H1 (cell line): ENCODE measurements around the gene SARNP. TPM values are rescaled to one million over a fixed set of nuclear protein-coding genes. Genes with fewer than 3 reads are reported as not detected.

Experiments used
- CTCF ChIA-PET: fragments of 300-600 bp; sonication (Branson Sonifier 250); formaldehyde crosslinking; loops from one replicate; lab custom pipeline; 2021; ENCODE audit not compliant: partially characterized antibody; lab: Charles Lee
- POLR2A ChIA-PET: fragments of 300-600 bp; sonication (Branson Sonifier 250); formaldehyde crosslinking; loops from one replicate; lab custom pipeline; 2021; ENCODE audit warnings: inconsistent platforms; ENCODE audit not compliant: partially characterized antibody; lab: Charles Lee
- DNase-seq, 2 experiments: peaks; one replicate each; pipeline versions ENCODE4 v3.0.0 to v3.0.0-alpha.2; 2010 to 2022; ENCODE audit warnings: low spot score in 2 of 2, low read depth in 1 of 2, mixed read lengths in 1 of 2
- FAIRE-seq: peaks from 2 replicates; lab custom pipeline; 2011; peaks lifted over from hg19 to GRCh38; lab: Jason Lieb, UNC
- H2AFZ ChIP-seq: 2 replicates; pipeline ENCODE4 v1.8.1; 2012; ENCODE audit warnings: low read length, inconsistent platforms
- H2AK5ac ChIP-seq: 2 replicates; pipeline ENCODE4 v1.6.1; 2013; ENCODE audit warnings: low read depth, low read length
- H2BK120ac ChIP-seq: replicated peaks from 2 replicates; pipeline ENCODE3; 2013; ENCODE audit warnings: low read depth, low read length, inconsistent platforms
- H2BK12ac ChIP-seq: 2 replicates; pipeline ENCODE4 v1.6.1; 2013; ENCODE audit warnings: low read depth, low read length
- H2BK15ac ChIP-seq: 2 replicates; pipeline ENCODE4 v1.6.1; 2013; ENCODE audit warnings: low read length
- H2BK20ac ChIP-seq: 2 replicates; pipeline ENCODE4 v1.6.1; 2013; ENCODE audit warnings: low read length
- H2BK5ac ChIP-seq: 2 replicates; pipeline ENCODE4 v1.6.1; 2013; ENCODE audit warnings: low read depth, low read length
- H3K14ac ChIP-seq: 2 replicates; pipeline ENCODE4 v1.6.1; 2013; ENCODE audit warnings: inconsistent platforms; ENCODE audit not compliant: insufficient read length
- H3K18ac ChIP-seq: 2 replicates; pipeline ENCODE4 v1.6.1; 2013; ENCODE audit warnings: low read length; ENCODE audit errors: extremely low read depth
- H3K23ac ChIP-seq: 2 replicates; pipeline ENCODE4 v1.6.1; 2013; ENCODE audit warnings: inconsistent platforms; ENCODE audit not compliant: insufficient read length
- H3K23me2 ChIP-seq: 2 replicates; pipeline ENCODE4 v1.6.1; 2013; ENCODE audit warnings: low read depth, low read length
- H3K27ac ChIP-seq: 2 replicates; pipeline ENCODE4 v1.6.1; 2011; ENCODE audit warnings: low read depth, low read length, inconsistent platforms
- H3K27me3 ChIP-seq, 4 experiments: replicated peaks in 1 of 4; 1 replicate in 1 of 4; 2 replicates in 3 of 4; pipeline versions ENCODE4 v1.6.1 to v1.8.1; 2011 to 2013; ENCODE audit warnings: low read length in 3 of 4, mild to moderate bottlenecking in 3 of 4, inconsistent platforms in 2 of 4, mixed read lengths in 2 of 4, moderate library complexity in 1 of 4; ENCODE audit not compliant: control insufficient read depth in 3 of 4, insufficient read depth in 3 of 4; ENCODE audit errors: extremely low read depth in 1 of 4
- H3K36me3 ChIP-seq, 4 experiments: 2 replicates each; pipeline versions ENCODE4 v1.6.1 to v1.8.1; 2011 to 2013; ENCODE audit warnings: mild to moderate bottlenecking in 4 of 4, low read length in 3 of 4, moderate library complexity in 2 of 4, control low read depth in 1 of 4, inconsistent platforms in 1 of 4; ENCODE audit not compliant: insufficient read depth in 4 of 4, control insufficient read depth in 2 of 4
- H3K4ac ChIP-seq: replicated peaks from 2 replicates; pipeline ENCODE3; 2013; ENCODE audit warnings: low read length, low read depth, mixed read lengths, inconsistent platforms; ENCODE audit not compliant: insufficient read length
- H3K4me1 ChIP-seq, 4 experiments: replicated peaks in 1 of 4; 1 replicate in 1 of 4; 2 replicates in 3 of 4; pipeline versions ENCODE4 v1.6.1 to v1.8.1; 2011 to 2013; ENCODE audit warnings: low read length in 3 of 4, inconsistent platforms in 2 of 4, mixed read lengths in 1 of 4; ENCODE audit not compliant: insufficient read depth in 4 of 4, control insufficient read depth in 3 of 4
- H3K4me2 ChIP-seq, 2 experiments: 2 replicates each; pipeline versions ENCODE4 v1.6.1 to v1.8.1; 2011 to 2013; ENCODE audit warnings: low read depth in 2 of 2, low read length in 2 of 2, control low read depth in 1 of 2, inconsistent platforms in 1 of 2, mild to moderate bottlenecking in 1 of 2; ENCODE audit not compliant: insufficient read depth in 1 of 2
- H3K4me3 ChIP-seq, 4 experiments: fragments of 200-600, 300-600 bp in 1 of 4; sonication (generic), shearing (Covaris generic), sonication (Bioruptor Twin) in 1 of 4; 2 replicates each; pipeline versions ENCODE4 v1.5.1 to v1.8.1; 2011 to 2016; ENCODE audit warnings: low read length in 4 of 4, low read depth in 3 of 4, control low read depth in 2 of 4, inconsistent platforms in 2 of 4, mild to moderate bottlenecking in 2 of 4, mixed read lengths in 1 of 4, moderate library complexity in 1 of 4; ENCODE audit not compliant: insufficient read depth in 2 of 4; ENCODE audit errors: extremely low read depth in 1 of 4
- H3K56ac ChIP-seq: replicated peaks from 2 replicates; pipeline ENCODE3; 2013; ENCODE audit warnings: low read depth, mild to moderate bottlenecking, mixed read lengths, low read length, inconsistent platforms; ENCODE audit not compliant: insufficient read length
- H3K79me1 ChIP-seq: 2 replicates; pipeline ENCODE4 v1.6.1; 2013; ENCODE audit warnings: low read depth, low read length, control low read depth
- H3K79me2 ChIP-seq, 2 experiments: 2 replicates each; pipeline versions ENCODE4 v1.6.1 to v1.8.1; 2012 to 2013; ENCODE audit warnings: low read length in 2 of 2, mild to moderate bottlenecking in 2 of 2, inconsistent platforms in 1 of 2; ENCODE audit not compliant: insufficient read depth in 2 of 2, control insufficient read depth in 1 of 2
- H3K9ac ChIP-seq, 4 experiments: replicated peaks in 1 of 4; 1 replicate in 1 of 4; 2 replicates in 3 of 4; pipeline versions ENCODE4 v1.6.1 to v1.8.1; 2011 to 2013; ENCODE audit warnings: low read depth in 3 of 4, low read length in 3 of 4, control low read depth in 2 of 4, mild to moderate bottlenecking in 2 of 4, moderate library complexity in 2 of 4, inconsistent platforms in 1 of 4; ENCODE audit errors: extremely low read depth in 1 of 4
- H3K9me3 ChIP-seq, 2 experiments: 2 replicates each; pipeline versions ENCODE4 v1.6.1 to v1.8.1; 2012 to 2013; ENCODE audit warnings: mild to moderate bottlenecking in 2 of 2, moderate library complexity in 2 of 2, control low read depth in 1 of 2, inconsistent platforms in 1 of 2, low read depth in 1 of 2, low read length in 1 of 2, mixed read lengths in 1 of 2; ENCODE audit not compliant: insufficient read depth in 2 of 2
- H4K20me1 ChIP-seq, 2 experiments: replicated peaks in 1 of 2; 2 replicates each; pipeline versions ENCODE3 to v1.8.1; 2011 to 2013; ENCODE audit warnings: inconsistent platforms in 2 of 2, low read length in 2 of 2, mild to moderate bottlenecking in 1 of 2; ENCODE audit not compliant: insufficient read depth in 2 of 2, control insufficient read depth in 1 of 2
- H4K5ac ChIP-seq: 2 replicates; pipeline ENCODE4 v1.6.1; 2013; ENCODE audit warnings: low read length, low read depth, mixed read lengths, inconsistent platforms; ENCODE audit not compliant: insufficient read length
- H4K8ac ChIP-seq: 2 replicates; pipeline ENCODE4 v1.8.0; 2013; ENCODE audit warnings: mild to moderate bottlenecking, moderate library complexity, low read length, inconsistent platforms; ENCODE audit not compliant: insufficient read depth; ENCODE audit errors: extremely low read depth
- H4K91ac ChIP-seq: replicated peaks from 2 replicates; pipeline ENCODE3; 2013; ENCODE audit warnings: low read length, mixed read lengths, inconsistent platforms; ENCODE audit not compliant: insufficient read length
- ATF2 ChIP-seq: IDR thresholded peaks from 2 replicates; pipeline ENCODE4 v1.6.1; 2012; ENCODE audit warnings: low read length, inconsistent platforms
- CBX5 ChIP-seq: fragments of 300-800, 300-1000 bp; sonication (generic); IDR thresholded peaks from 2 replicates; pipeline ENCODE4 v1.7.1; 2016; ENCODE audit warnings: antibody characterized with exemption, low read length, low read depth
- EZH2 ChIP-seq: fragments of 200-600 bp; sonication (generic); IDR thresholded peaks from 2 replicates; pipeline ENCODE4 v1.7.1; 2012; ENCODE audit warnings: low read depth, mild to moderate bottlenecking, moderate library complexity, low read length, inconsistent platforms; ENCODE audit not compliant: severe bottlenecking
- NANOG ChIP-seq: IDR thresholded peaks from 2 replicates; pipeline ENCODE4 v1.6.1; 2011; ENCODE audit warnings: low read length, low read depth, mild to moderate bottlenecking, inconsistent platforms; ENCODE audit not compliant: insufficient read depth, poor library complexity, severe bottlenecking
- RBBP5 ChIP-seq: IDR thresholded peaks from 2 replicates; pipeline ENCODE4 v1.7.1; 2012; ENCODE audit warnings: low read depth, mild to moderate bottlenecking, inconsistent platforms, low read length, moderate library complexity, borderline replicate concordance
- RNF2 ChIP-seq: fragments of 200-900, 300-1000 bp; sonication (generic); IDR thresholded peaks from 2 replicates; pipeline ENCODE4 v1.7.1; 2016; ENCODE audit warnings: borderline replicate concordance, low read depth, mild to moderate bottlenecking, antibody characterized with exemption, low read length; ENCODE audit not compliant: poor library complexity, severe bottlenecking; ENCODE audit errors: missing control alignments
- TAF7 ChIP-seq: optimal IDR thresholded peaks from 2 replicates; pipeline ENCODE3; 2011; ENCODE audit warnings: low read depth, mild to moderate bottlenecking, inconsistent platforms, low read length, moderate library complexity, borderline replicate concordance
- TCF12 ChIP-seq: IDR thresholded peaks from 2 replicates; pipeline ENCODE4 v1.6.1; 2011; ENCODE audit warnings: low read depth, mild to moderate bottlenecking, low read length
- USF2 ChIP-seq: IDR thresholded peaks from 2 replicates; pipeline ENCODE4 v1.6.1; 2011; ENCODE audit warnings: low read length, improper control_type of control experiment
- WGBS, 2 experiments: shearing (Covaris generic) in 1 of 2; methylation state at CpG; one replicate each; pipeline versions ENCODE4 v1.1.6 to v1.1.7; 2013 to 2015; ENCODE audit warnings: low lambda C conversion rate in 2 of 2, mixed read lengths in 2 of 2, inconsistent platforms in 1 of 2, low coverage in 1 of 2, missing lambda C conversion rate in 1 of 2; ENCODE audit not compliant: insufficient replicate concordance in 2 of 2, insufficient coverage in 1 of 2, insufficient read length in 1 of 2; ENCODE audit errors: extremely low coverage in 1 of 2, missing lambda C conversion rate in 1 of 2; 5-methylcytosine and 5-hydroxymethylcytosine counted together
- polyA plus RNA-seq, 7 experiments: library from polyadenylated mRNA; depleted of rRNA in 3 of 7; stranded (reverse) in 5 of 7; unstranded in 2 of 7; fragments of >200 nt in 5 of 7; fragments of 200-250 nt in 2 of 7; gene quantifications; 1 replicate in 5 of 7; 2 replicates in 1 of 7; 4 replicates in 1 of 7; pipeline versions ENCODE4 v1.2.1 to v1.2.3, GENCODE V29; 2011 to 2013; ENCODE audit warnings: missing spikeins in 2 of 7, mixed read lengths in 2 of 7
- total RNA-seq: library from RNA; stranded (reverse); fragmentation: NEBNext Ultra II Directional; extraction: Animal tissue kit (Norgen Biotek cat#: 25700); gene quantifications from 2 replicates; pipeline ENCODE4 v1.2.1, GENCODE V29; 2021

The SARNP gene
- total and polyA plus RNA-seq, 2 of the 8 experiments (the other 6 are each of a cell fraction or from before 2014, with no cell fraction given): 114 to 226 TPM

- no peak overlapping the region for H3K4me3 ChIP-seq
- H2AK5ac ChIP-seq: no peak overlapping the region
- CTCF ChIA-PET: interaction anchor here (0.6 to 18.0 kb wide), 14 partner anchors 10 to 1371 kb away, joined by 3 to 224 read pairs (median 4); partner anchors contain the start of genes DGKA and GDF11
- H3K18ac ChIP-seq: no peak overlapping the region
- H3K4ac ChIP-seq: no peak overlapping the region
- H4K91ac ChIP-seq: no peak overlapping the region
- peaks cover 4 to 10% (median 7%) of the 10 kb centered on the region in 4 experiments for H3K4me1 ChIP-seq
- no peak overlapping the region for H2BK120ac ChIP-seq
- no peak overlapping the region for H3K56ac ChIP-seq
- POLR2A ChIA-PET: interaction anchor here (0.7 to 12.7 kb wide), 8 partner anchors 8 to 83 kb away, joined by 3 to 133 read pairs (median 4); partner anchors contain the start of gene DNAJC14
- DNase-seq: no peak
- H2BK5ac ChIP-seq: no peak overlapping the region
- no peaks in the 10 kb centered on the region for H3K27me3 ChIP-seq
- no peaks in the 10 kb centered on the region; the same call in 1 of the 2 replicates for H3K23me2 ChIP-seq
- WGBS, 2 experiments: 98% methylated on average over 3 of the region's 4 CpGs; no CpG with 5 or more reads in 1 of the 2 experiments
- no peak overlapping the region for H2BK12ac ChIP-seq
- no peak overlapping the region for H3K27ac ChIP-seq
- H4K8ac ChIP-seq: no peak overlapping the region
- H3K79me1 ChIP-seq: peaks cover under 1% of the 10 kb centered on the region; the same call in 1 of the 2 replicates
- H4K5ac ChIP-seq: no peak overlapping the region
- no peak for FAIRE-seq
- H2BK15ac ChIP-seq: no peak overlapping the region
- no peak overlapping the region for H3K4me2 ChIP-seq
- no peak overlapping the region for H2BK20ac ChIP-seq
- H3K79me2 ChIP-seq: peaks cover 2 to 43% of the 10 kb centered on the region in 2 experiments; a peak in 3 of 4 replicates
- H3K23ac ChIP-seq: no peak overlapping the region
- H3K36me3 ChIP-seq: peaks cover 8 to 41% (median 33%) of the 10 kb centered on the region in 4 experiments
- H4K20me1 ChIP-seq: peaks cover 3 to 12% of the 10 kb centered on the region in 2 experiments
- no peak overlapping the region for H2AFZ ChIP-seq
- no peaks in the 10 kb centered on the region; a peak in 1 of 4 replicates for H3K9me3 ChIP-seq
- H3K14ac ChIP-seq: no peak overlapping the region
- H3K9ac ChIP-seq: no peak overlapping the region
- TF ChIP-seq ATF2 (no peak), TCF12 (no peak), RNF2 (no peak), USF2 (no peak), RBBP5 (no peak), NANOG (no peak), TAF7 (no peak), EZH2 (no peak), CBX5 (no peak)
These were observed 5.9 kb upstream of the SARNP start for GRCh38 chr12:55823419-55823818.
